H1 (cell line): ENCODE data around the gene ADAM23. TPM values are rescaled to one million over a fixed set of nuclear protein-coding genes. Genes with fewer than 3 reads are reported as not detected.

Experiments used
- CTCF ChIA-PET: fragments of 300-600 bp; sonication (Branson Sonifier 250); formaldehyde crosslinking; loops from one replicate; lab custom pipeline; 2021; ENCODE audit not compliant: partially characterized antibody; lab: Charles Lee
- POLR2A ChIA-PET: fragments of 300-600 bp; sonication (Branson Sonifier 250); formaldehyde crosslinking; loops from one replicate; lab custom pipeline; 2021; ENCODE audit warnings: inconsistent platforms; ENCODE audit not compliant: partially characterized antibody; lab: Charles Lee
- DNase-seq, 2 experiments: peaks; one replicate each; pipeline versions ENCODE4 v3.0.0 to v3.0.0-alpha.2; 2010 to 2022; ENCODE audit warnings: low spot score in 2 of 2, low read depth in 1 of 2, mixed read lengths in 1 of 2
- FAIRE-seq: peaks from 2 replicates; lab custom pipeline; 2011; peaks lifted over from hg19 to GRCh38; lab: Jason Lieb, UNC
- H2AFZ ChIP-seq: 2 replicates; pipeline ENCODE4 v1.8.1; 2012; ENCODE audit warnings: low read length, inconsistent platforms
- H2AK5ac ChIP-seq: 2 replicates; pipeline ENCODE4 v1.6.1; 2013; ENCODE audit warnings: low read depth, low read length
- H2BK120ac ChIP-seq: replicated peaks from 2 replicates; pipeline ENCODE3; 2013; ENCODE audit warnings: low read depth, low read length, inconsistent platforms
- H2BK12ac ChIP-seq: 2 replicates; pipeline ENCODE4 v1.6.1; 2013; ENCODE audit warnings: low read depth, low read length
- H2BK15ac ChIP-seq: 2 replicates; pipeline ENCODE4 v1.6.1; 2013; ENCODE audit warnings: low read length
- H2BK20ac ChIP-seq: 2 replicates; pipeline ENCODE4 v1.6.1; 2013; ENCODE audit warnings: low read length
- H2BK5ac ChIP-seq: 2 replicates; pipeline ENCODE4 v1.6.1; 2013; ENCODE audit warnings: low read depth, low read length
- H3K14ac ChIP-seq: 2 replicates; pipeline ENCODE4 v1.6.1; 2013; ENCODE audit warnings: inconsistent platforms; ENCODE audit not compliant: insufficient read length
- H3K18ac ChIP-seq: 2 replicates; pipeline ENCODE4 v1.6.1; 2013; ENCODE audit warnings: low read length; ENCODE audit errors: extremely low read depth
- H3K23ac ChIP-seq: 2 replicates; pipeline ENCODE4 v1.6.1; 2013; ENCODE audit warnings: inconsistent platforms; ENCODE audit not compliant: insufficient read length
- H3K23me2 ChIP-seq: 2 replicates; pipeline ENCODE4 v1.6.1; 2013; ENCODE audit warnings: low read depth, low read length
- H3K27ac ChIP-seq: 2 replicates; pipeline ENCODE4 v1.6.1; 2011; ENCODE audit warnings: low read depth, low read length, inconsistent platforms
- H3K27me3 ChIP-seq, 4 experiments: replicated peaks in 1 of 4; 1 replicate in 1 of 4; 2 replicates in 3 of 4; pipeline versions ENCODE4 v1.6.1 to v1.8.1; 2011 to 2013; ENCODE audit warnings: low read length in 3 of 4, mild to moderate bottlenecking in 3 of 4, inconsistent platforms in 2 of 4, mixed read lengths in 2 of 4, moderate library complexity in 1 of 4; ENCODE audit not compliant: control insufficient read depth in 3 of 4, insufficient read depth in 3 of 4; ENCODE audit errors: extremely low read depth in 1 of 4
- H3K36me3 ChIP-seq, 4 experiments: 2 replicates each; pipeline versions ENCODE4 v1.6.1 to v1.8.1; 2011 to 2013; ENCODE audit warnings: mild to moderate bottlenecking in 4 of 4, low read length in 3 of 4, moderate library complexity in 2 of 4, control low read depth in 1 of 4, inconsistent platforms in 1 of 4; ENCODE audit not compliant: insufficient read depth in 4 of 4, control insufficient read depth in 2 of 4
- H3K4ac ChIP-seq: replicated peaks from 2 replicates; pipeline ENCODE3; 2013; ENCODE audit warnings: low read length, low read depth, mixed read lengths, inconsistent platforms; ENCODE audit not compliant: insufficient read length
- H3K4me1 ChIP-seq, 4 experiments: replicated peaks in 1 of 4; 1 replicate in 1 of 4; 2 replicates in 3 of 4; pipeline versions ENCODE4 v1.6.1 to v1.8.1; 2011 to 2013; ENCODE audit warnings: low read length in 3 of 4, inconsistent platforms in 2 of 4, mixed read lengths in 1 of 4; ENCODE audit not compliant: insufficient read depth in 4 of 4, control insufficient read depth in 3 of 4
- H3K4me2 ChIP-seq, 2 experiments: 2 replicates each; pipeline versions ENCODE4 v1.6.1 to v1.8.1; 2011 to 2013; ENCODE audit warnings: low read depth in 2 of 2, low read length in 2 of 2, control low read depth in 1 of 2, inconsistent platforms in 1 of 2, mild to moderate bottlenecking in 1 of 2; ENCODE audit not compliant: insufficient read depth in 1 of 2
- H3K4me3 ChIP-seq, 4 experiments: fragments of 200-600, 300-600 bp in 1 of 4; sonication (generic), shearing (Covaris generic), sonication (Bioruptor Twin) in 1 of 4; 2 replicates each; pipeline versions ENCODE4 v1.5.1 to v1.8.1; 2011 to 2016; ENCODE audit warnings: low read length in 4 of 4, low read depth in 3 of 4, control low read depth in 2 of 4, inconsistent platforms in 2 of 4, mild to moderate bottlenecking in 2 of 4, mixed read lengths in 1 of 4, moderate library complexity in 1 of 4; ENCODE audit not compliant: insufficient read depth in 2 of 4; ENCODE audit errors: extremely low read depth in 1 of 4
- H3K56ac ChIP-seq: replicated peaks from 2 replicates; pipeline ENCODE3; 2013; ENCODE audit warnings: low read depth, mild to moderate bottlenecking, mixed read lengths, low read length, inconsistent platforms; ENCODE audit not compliant: insufficient read length
- H3K79me1 ChIP-seq: 2 replicates; pipeline ENCODE4 v1.6.1; 2013; ENCODE audit warnings: low read depth, low read length, control low read depth
- H3K79me2 ChIP-seq, 2 experiments: 2 replicates each; pipeline versions ENCODE4 v1.6.1 to v1.8.1; 2012 to 2013; ENCODE audit warnings: low read length in 2 of 2, mild to moderate bottlenecking in 2 of 2, inconsistent platforms in 1 of 2; ENCODE audit not compliant: insufficient read depth in 2 of 2, control insufficient read depth in 1 of 2
- H3K9ac ChIP-seq, 4 experiments: replicated peaks in 1 of 4; 1 replicate in 1 of 4; 2 replicates in 3 of 4; pipeline versions ENCODE4 v1.6.1 to v1.8.1; 2011 to 2013; ENCODE audit warnings: low read depth in 3 of 4, low read length in 3 of 4, control low read depth in 2 of 4, mild to moderate bottlenecking in 2 of 4, moderate library complexity in 2 of 4, inconsistent platforms in 1 of 4; ENCODE audit errors: extremely low read depth in 1 of 4
- H3K9me3 ChIP-seq, 2 experiments: 2 replicates each; pipeline versions ENCODE4 v1.6.1 to v1.8.1; 2012 to 2013; ENCODE audit warnings: mild to moderate bottlenecking in 2 of 2, moderate library complexity in 2 of 2, control low read depth in 1 of 2, inconsistent platforms in 1 of 2, low read depth in 1 of 2, low read length in 1 of 2, mixed read lengths in 1 of 2; ENCODE audit not compliant: insufficient read depth in 2 of 2
- H4K20me1 ChIP-seq, 2 experiments: replicated peaks in 1 of 2; 2 replicates each; pipeline versions ENCODE3 to v1.8.1; 2011 to 2013; ENCODE audit warnings: inconsistent platforms in 2 of 2, low read length in 2 of 2, mild to moderate bottlenecking in 1 of 2; ENCODE audit not compliant: insufficient read depth in 2 of 2, control insufficient read depth in 1 of 2
- H4K5ac ChIP-seq: 2 replicates; pipeline ENCODE4 v1.6.1; 2013; ENCODE audit warnings: low read length, low read depth, mixed read lengths, inconsistent platforms; ENCODE audit not compliant: insufficient read length
- H4K8ac ChIP-seq: 2 replicates; pipeline ENCODE4 v1.8.0; 2013; ENCODE audit warnings: mild to moderate bottlenecking, moderate library complexity, low read length, inconsistent platforms; ENCODE audit not compliant: insufficient read depth; ENCODE audit errors: extremely low read depth
- H4K91ac ChIP-seq: replicated peaks from 2 replicates; pipeline ENCODE3; 2013; ENCODE audit warnings: low read length, mixed read lengths, inconsistent platforms; ENCODE audit not compliant: insufficient read length
- BRCA1 ChIP-seq: IDR thresholded peaks from 2 replicates; pipeline ENCODE4 v1.6.1; 2012; ENCODE audit warnings: low read depth, low read length, improper control_type of control experiment
- JUN ChIP-seq: IDR thresholded peaks from 2 replicates; pipeline ENCODE4 v1.6.1; 2011; ENCODE audit warnings: low read depth, mild to moderate bottlenecking, improper control_type of control experiment, low read length
- KDM4A ChIP-seq: IDR thresholded peaks from one replicate; pipeline ENCODE4 v1.7.1; 2012; ENCODE audit warnings: low read depth, mild to moderate bottlenecking, moderate library complexity, low read length, inconsistent platforms; ENCODE audit not compliant: severe bottlenecking
- NANOG ChIP-seq: IDR thresholded peaks from 2 replicates; pipeline ENCODE4 v1.6.1; 2011; ENCODE audit warnings: low read length, low read depth, mild to moderate bottlenecking, inconsistent platforms; ENCODE audit not compliant: insufficient read depth, poor library complexity, severe bottlenecking
- SIN3A ChIP-seq, 2 experiments: IDR thresholded peaks in 1 of 2; conservative IDR thresholded peaks in 1 of 2; 2 replicates each; pipeline ENCODE4 v1.6.1; 2011 to 2012; ENCODE audit warnings: low read length in 2 of 2, improper control_type of control experiment in 1 of 2, low read depth in 1 of 2, mild to moderate bottlenecking in 1 of 2
- SP1 ChIP-seq: IDR thresholded peaks from 2 replicates; pipeline ENCODE4 v1.6.1; 2011; ENCODE audit warnings: low read depth, low read length
- TBP ChIP-seq: IDR thresholded peaks from 2 replicates; pipeline ENCODE4 v1.6.1; 2011; ENCODE audit warnings: low read depth, low read length, improper control_type of control experiment
- TEAD4 ChIP-seq: IDR thresholded peaks from 2 replicates; pipeline ENCODE4 v1.6.1; 2012; ENCODE audit warnings: low read depth, low read length, inconsistent platforms, mixed read lengths
- WGBS, 2 experiments: shearing (Covaris generic) in 1 of 2; methylation state at CpG; one replicate each; pipeline versions ENCODE4 v1.1.6 to v1.1.7; 2013 to 2015; ENCODE audit warnings: low lambda C conversion rate in 2 of 2, mixed read lengths in 2 of 2, inconsistent platforms in 1 of 2, low coverage in 1 of 2, missing lambda C conversion rate in 1 of 2; ENCODE audit not compliant: insufficient replicate concordance in 2 of 2, insufficient coverage in 1 of 2, insufficient read length in 1 of 2; ENCODE audit errors: extremely low coverage in 1 of 2, missing lambda C conversion rate in 1 of 2; 5-methylcytosine and 5-hydroxymethylcytosine counted together
- polyA plus RNA-seq, 7 experiments: library from polyadenylated mRNA; depleted of rRNA in 3 of 7; stranded (reverse) in 5 of 7; unstranded in 2 of 7; fragments of >200 nt in 5 of 7; fragments of 200-250 nt in 2 of 7; gene quantifications; 1 replicate in 5 of 7; 2 replicates in 1 of 7; 4 replicates in 1 of 7; pipeline versions ENCODE4 v1.2.1 to v1.2.3, GENCODE V29; 2011 to 2013; ENCODE audit warnings: missing spikeins in 2 of 7, mixed read lengths in 2 of 7
- total RNA-seq: library from RNA; stranded (reverse); fragmentation: NEBNext Ultra II Directional; extraction: Animal tissue kit (Norgen Biotek cat#: 25700); gene quantifications from 2 replicates; pipeline ENCODE4 v1.2.1, GENCODE V29; 2021
- TF ChIP-seq, protein P1 (sequence below): IDR thresholded peaks from 2 replicates; pipeline ENCODE4 v1.6.1; 2011; ENCODE audit warnings: low read length, improper control_type of control experiment
- TF ChIP-seq, protein P2 (sequence below): IDR thresholded peaks from 2 replicates; pipeline ENCODE4 v1.6.1; 2011; ENCODE audit warnings: low read depth, mild to moderate bottlenecking, low read length; ENCODE audit not compliant: insufficient read depth

ADAM23 gene
- total and polyA plus RNA-seq, 2 of the 8 experiments (the other 6 are each of a cell fraction or from before 2014, with no cell fraction given): 9.9 to 20.8 TPM

DNA sequence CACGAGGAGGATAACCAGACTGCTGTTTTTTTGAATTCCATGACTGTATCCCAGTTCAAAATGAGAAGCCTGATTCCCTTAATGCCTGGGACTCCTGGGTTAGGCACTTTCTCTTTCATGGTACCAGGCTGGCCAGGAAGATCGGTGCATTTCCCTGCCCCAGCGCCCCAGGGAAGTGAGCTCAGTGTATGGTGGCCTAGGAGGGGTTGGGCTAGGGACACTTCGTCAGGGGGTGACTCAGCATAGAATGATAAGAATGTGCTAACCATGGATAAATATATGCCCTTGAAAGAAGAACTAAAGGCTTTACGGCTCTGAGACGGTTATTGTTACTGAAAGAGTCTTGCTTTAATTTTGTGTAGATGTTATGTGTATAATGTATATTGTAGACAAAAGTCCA is 171.5 kb downstream of the ADAM23 start:
- Histone ChIP-seq H2BK5ac (no peak overlapping the region), H3K27me3 (no peaks in the 10 kb centered on the region), H3K79me2 (no peaks in the 10 kb centered on the region), H2BK120ac (no peak overlapping the region), H2AK5ac (no peak overlapping the region), H4K91ac (no peak overlapping the region), H2BK15ac (no peak overlapping the region), H3K23me2 (no peaks in the 10 kb centered on the region), H4K5ac (no peak overlapping the region), H3K23ac (no peak overlapping the region), H3K9ac (no peak overlapping the region), H3K14ac (no peak overlapping the region), H3K18ac (no peak overlapping the region), H3K4ac (no peak overlapping the region), H2BK20ac (no peak overlapping the region), H4K8ac (no peak overlapping the region), H3K4me3 (no peak overlapping the region), H3K79me1 (no peaks in the 10 kb centered on the region), H4K20me1 (no peaks in the 10 kb centered on the region), H2AFZ (no peak overlapping the region), H2BK12ac (no peak overlapping the region), H3K36me3 (no peaks in the 10 kb centered on the region), H3K4me2 (no peak overlapping the region), H3K27ac (no peak overlapping the region), H3K56ac (no peak overlapping the region), H3K4me1 (no peaks in the 10 kb centered on the region), H3K9me3 (no peaks in the 10 kb centered on the region)
- no peak for FAIRE-seq
- TF ChIP-seq KDM4A (no peak), NANOG (no peak), SIN3A (conservative IDR thresholded peaks at IDR 0.05 in 1 of 2, IDR thresholded peaks at IDR 0.05 in 1 of 2; ENCODE audit: low read depth in 1 of 2, low read length in 2 of 2) (no peak), SP1 (no peak), TEAD4 (no peak), TBP (no peak), BRCA1 (no peak), JUN (no peak)
- TF ChIP-seq, protein P1, sequence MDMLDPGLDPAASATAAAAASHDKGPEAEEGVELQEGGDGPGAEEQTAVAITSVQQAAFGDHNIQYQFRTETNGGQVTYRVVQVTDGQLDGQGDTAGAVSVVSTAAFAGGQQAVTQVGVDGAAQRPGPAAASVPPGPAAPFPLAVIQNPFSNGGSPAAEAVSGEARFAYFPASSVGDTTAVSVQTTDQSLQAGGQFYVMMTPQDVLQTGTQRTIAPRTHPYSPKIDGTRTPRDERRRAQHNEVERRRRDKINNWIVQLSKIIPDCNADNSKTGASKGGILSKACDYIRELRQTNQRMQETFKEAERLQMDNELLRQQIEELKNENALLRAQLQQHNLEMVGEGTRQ: no peak
- TF ChIP-seq, protein P2, sequence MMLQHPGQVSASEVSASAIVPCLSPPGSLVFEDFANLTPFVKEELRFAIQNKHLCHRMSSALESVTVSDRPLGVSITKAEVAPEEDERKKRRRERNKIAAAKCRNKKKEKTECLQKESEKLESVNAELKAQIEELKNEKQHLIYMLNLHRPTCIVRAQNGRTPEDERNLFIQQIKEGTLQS: no peak
- 92% methylated on average over 6 of the region's 6 CpGs; no CpG with 5 or more reads in 1 of the 2 experiments for WGBS, 2 experiments
- CTCF ChIA-PET: interaction anchor here (0.5 to 3.0 kb wide), 4 partner anchors 10 to 918 kb away, joined by 3 to 13 read pairs (median 4); no protein-coding TSS in a partner anchor
- POLR2A ChIA-PET: no interaction called here
- peak in 1 of 2 experiments; percentile 5 for DNase-seq
